Naive thymus-derived CD4-positive, alpha-beta T cell (primary cell): Measurements from ENCODE around the gene ATF7. TPM values are rescaled to one million over a fixed set of nuclear protein-coding genes. Genes with fewer than 3 reads are reported as not detected.

Source experiments
- ATAC-seq: fragments of 150-1000 bp; cut with Tn5 transposase; 2 replicates; pipeline ENCODE4 v1.10.0; 2021; ENCODE audit warnings: mild to moderate bottlenecking, moderate library complexity
- CTCF ChIA-PET: fragments of 350-600 bp; sonication (Branson Sonifier 250); formaldehyde crosslinking; loops from one replicate; lab custom pipeline; 2021; ENCODE audit warnings: antibody characterized with exemption; lab: Charles Lee
- POLR2A ChIA-PET: fragments of 350-600 bp; sonication (Branson Sonifier 250); formaldehyde crosslinking; loops from one replicate; lab custom pipeline; 2021; ENCODE audit warnings: antibody characterized with exemption, inconsistent platforms; lab: Charles Lee
- DNase-seq, 9 donors: peaks; one replicate each; pipeline versions ENCODE4 v3.0.0 to v3.0.0-alpha.2; 2020 to 2022; ENCODE audit warnings: mixed read lengths in 1 of 9
- H3K27ac ChIP-seq: one replicate; pipeline ENCODE4 v1.7.0; 2013; ENCODE audit warnings: mild to moderate bottlenecking, low read depth, low read length, moderate library complexity
- H3K27me3 ChIP-seq, 2 donors: one replicate each; pipeline ENCODE4 v1.7.0; 2013; ENCODE audit warnings: low read length in 2 of 2, mild to moderate bottlenecking in 2 of 2, moderate library complexity in 2 of 2; ENCODE audit not compliant: control insufficient read depth in 2 of 2, insufficient read depth in 2 of 2
- H3K36me3 ChIP-seq, 3 experiments: 1 replicate in 2 of 3; 2 replicates in 1 of 3; pipeline ENCODE4 v1.7.0; 2013; ENCODE audit warnings: low read length in 3 of 3, mild to moderate bottlenecking in 3 of 3, moderate library complexity in 1 of 3; ENCODE audit not compliant: insufficient read depth in 3 of 3, control insufficient read depth in 2 of 3
- H3K4me1 ChIP-seq, 2 donors: one replicate each; pipeline ENCODE4 v1.7.0; 2013; ENCODE audit warnings: low read length in 2 of 2, mild to moderate bottlenecking in 2 of 2, moderate library complexity in 1 of 2; ENCODE audit not compliant: control insufficient read depth in 2 of 2, insufficient read depth in 2 of 2
- H3K4me3 ChIP-seq: 2 replicates; pipeline ENCODE4 v1.7.0; 2013; ENCODE audit warnings: mild to moderate bottlenecking, low read length
- H3K9me3 ChIP-seq, 3 experiments: 1 replicate in 2 of 3; 2 replicates in 1 of 3; pipeline ENCODE4 v1.7.0; 2013; ENCODE audit warnings: low read length in 3 of 3; ENCODE audit not compliant: control insufficient read depth in 2 of 3
- H3K27ac Mint-ChIP-seq, 9 donors: one replicate each; pipeline ENCODE4 v1.8.0; 2020 to 2022; ENCODE audit warnings: mixed read lengths in 9 of 9, mild to moderate bottlenecking in 8 of 9, moderate library complexity in 5 of 9, inconsistent platforms in 2 of 9
- H3K27me3 Mint-ChIP-seq, 5 donors: one replicate each; pipeline ENCODE4 v1.8.0; 2021 to 2022; ENCODE audit warnings: mixed read lengths in 5 of 5, mild to moderate bottlenecking in 1 of 5
- H3K36me3 Mint-ChIP-seq, 5 donors: one replicate each; pipeline ENCODE4 v1.8.0; 2020 to 2022; ENCODE audit warnings: mixed read lengths in 5 of 5, mild to moderate bottlenecking in 3 of 5, inconsistent platforms in 1 of 5
- H3K4me1 Mint-ChIP-seq, 7 donors: one replicate each; pipeline ENCODE4 v1.8.0; 2020 to 2022; ENCODE audit warnings: mixed read lengths in 7 of 7, mild to moderate bottlenecking in 3 of 7, inconsistent platforms in 1 of 7
- H3K4me3 Mint-ChIP-seq, 10 donors: one replicate each; pipeline ENCODE4 v1.8.0; 2020 to 2022; ENCODE audit warnings: mild to moderate bottlenecking in 10 of 10, mixed read lengths in 10 of 10, moderate library complexity in 6 of 10, inconsistent platforms in 2 of 10
- H3K9me3 Mint-ChIP-seq, 11 donors: one replicate each; pipeline ENCODE4 v1.8.0; 2020 to 2022; ENCODE audit warnings: mixed read lengths in 11 of 11, mild to moderate bottlenecking in 4 of 11, inconsistent platforms in 1 of 11, moderate library complexity in 1 of 11
- intact Hi-C, 2 donors: fragments of 100-400 bp; cut with micrococcal nuclease; formaldehyde crosslinking; loops; one replicate each; pipeline ENCODE4 v1.15.1; 2023
- polyA plus RNA-seq, 2 donors: library from polyadenylated mRNA; unstranded; fragments of 300-500 nt; fragmentation: Illumina TruSeq; gene quantifications; one replicate each; pipeline ENCODE4 v1.2.3, GENCODE V29; 2021
- total RNA-seq, 6 experiments: library from RNA in 5 of 6; stranded (reverse) in 5 of 6; gene quantifications; 1 replicate in 5 of 6; 2 replicates in 1 of 6; pipeline ENCODE4 v1.2.3 and lab custom pipeline; 2021 to 2026

ATF7 gene
- total RNA-seq (10 to 100 TPM; 21.9 to 39.5 (median 30.9) TPM), polyA plus RNA-seq (10 to 100 TPM; 14.5 to 14.9 TPM), total RNA-seq (lab: John Stamatoyannopoulos, UW) (14.0 reads per million, percentile 43 among the genes with 10 or more reads in this experiment)

DNA sequence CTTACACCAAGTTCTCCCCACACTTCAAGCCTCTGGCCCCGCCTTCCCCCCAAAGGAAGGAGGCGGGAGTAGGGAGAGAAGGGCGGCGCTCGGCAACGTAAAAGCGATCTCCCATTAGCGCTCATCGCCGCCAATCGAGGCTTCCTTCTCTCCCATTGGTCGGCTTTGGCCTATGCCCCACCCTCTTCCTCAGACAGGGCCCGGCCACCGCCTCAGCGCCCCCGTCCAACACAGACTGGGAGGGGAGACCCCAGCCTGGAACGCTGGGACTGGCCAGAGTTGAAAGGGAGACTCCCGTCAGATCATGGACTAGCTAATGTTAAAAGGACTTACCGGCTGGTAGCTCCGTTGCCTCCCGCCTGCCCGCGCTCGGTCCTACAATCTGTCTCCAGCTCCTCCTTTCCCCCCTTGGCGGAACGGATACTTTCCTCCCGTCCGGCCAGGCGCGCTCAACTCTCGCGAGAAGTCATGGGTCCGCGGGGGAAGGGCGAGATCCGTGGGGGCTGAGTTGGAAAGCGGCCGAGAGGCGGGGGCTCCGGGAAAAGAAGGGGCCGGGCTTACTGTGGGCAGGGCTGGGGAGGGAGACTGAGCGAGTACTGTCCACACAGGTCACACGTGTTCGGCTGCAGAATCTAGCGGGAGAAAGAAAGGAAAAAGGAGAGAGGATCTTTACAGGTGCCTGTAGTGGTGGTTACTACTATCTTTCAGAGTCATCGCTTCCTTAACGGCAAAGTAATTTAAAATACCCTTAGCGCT lies at the start of gene ATF7:
TSS of gene ATF7 (minus strand) at position 437 of the 756 bp plus-strand sequence. CDS start 25,382 bp downstream, outside the sequence.
- Histone ChIP-seq H3K27me3 (no peaks in the 10 kb centered on the region), H3K4me3 (peak within 1 kb of the TSS; percentile 92), H3K9me3 (no peaks in the 10 kb centered on the region), H3K4me1 (peaks cover 20 to 32% of the 10 kb centered on the region in 2 donors), H3K27ac (peak within 1 kb of the TSS; percentile 83), H3K36me3 (no peaks in the 10 kb centered on the region)
- H3K4me1 Mint-ChIP-seq: peaks cover 30 to 55% (median 49%) of the 10 kb centered on the region in 7 donors
- ChIA-PET POLR2A (interaction anchor here (1.2 to 2.2 kb wide), 3 partner anchors 49 to 125 kb away, joined by 6 to 10 read pairs (median 8); partner anchors contain the start of genes ATP5MC2 and TARBP2), CTCF (interaction anchor here (1.0 kb wide), 1 partner anchor 50 kb away, joined by 4 read pairs; the partner anchor contains the start of gene ATP5MC2)
- H3K9me3 Mint-ChIP-seq: no peaks in the 10 kb centered on the region
- peak; percentile 95 to 100 (median 99) for DNase-seq
- intact Hi-C loops: loop anchor here (1.0 to 5.0 kb wide), 14 partner anchors 8 to 654 kb away; partner anchors contain the start of genes ATP5MC2 (in 2 of the 2), CALCOCO1 (in 2 of the 2), EIF4B (in 2 of the 2) and SP1 (in 2 of the 2)
- H3K4me3 Mint-ChIP-seq: peak within 1 kb of the TSS; percentile 97 to 100 (median 98)
- peak; percentile 97 for ATAC-seq
- H3K36me3 Mint-ChIP-seq: peaks cover 0 to 3% (median 0%) of the 10 kb centered on the region in 5 donors
- H3K27ac Mint-ChIP-seq: peak within 1 kb of the TSS; percentile 95 to 99 (median 97)
- peaks cover 0 to 6% (median 0%) of the 10 kb centered on the region in 5 donors for H3K27me3 Mint-ChIP-seq

DNA sequence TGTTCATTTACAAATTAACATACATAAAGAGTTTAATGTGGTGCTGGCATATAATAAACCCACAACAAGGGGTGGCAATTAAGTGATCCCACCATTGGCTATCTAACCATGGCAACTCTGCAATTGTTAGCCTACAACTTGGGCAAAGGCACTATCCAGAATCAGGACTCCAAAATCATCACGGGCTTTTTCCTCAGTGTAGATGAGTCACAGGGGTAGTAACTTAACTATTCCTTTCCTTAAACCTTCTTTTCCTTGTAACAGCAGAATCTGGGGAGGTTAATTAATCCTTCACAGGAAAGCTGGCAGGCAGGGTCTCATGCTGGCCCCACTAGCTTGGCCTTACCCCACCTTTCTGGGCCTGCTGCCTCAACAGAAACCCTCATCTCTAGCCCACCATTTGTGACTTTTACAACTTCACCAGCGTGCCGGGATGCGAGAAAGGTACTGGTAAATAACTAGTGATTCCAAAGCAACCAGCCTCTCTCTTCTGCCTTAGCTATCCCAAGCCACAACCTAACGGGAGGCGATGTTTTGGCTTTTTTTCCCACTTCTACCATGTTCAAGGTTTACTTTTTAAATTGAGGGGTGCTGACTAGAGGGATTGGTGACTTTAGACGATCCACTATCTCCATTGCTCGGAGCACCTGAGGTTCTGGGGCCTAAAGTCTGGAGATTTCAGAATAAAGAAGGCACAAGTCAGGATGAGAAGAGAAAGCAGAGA lies 49.0 kb upstream of the ATF7 start:
- ATAC-seq: no peak
- intact Hi-C loops: loop anchor here in 1 of 2 donors (5.0 kb wide), 1 partner anchor 378 kb away; the partner anchor contains the start of genes MYG1 and PFDN5
- H3K4me1 ChIP-seq: peaks cover 7 to 21% of the 10 kb centered on the region in 2 donors
- CTCF ChIA-PET: interaction anchor here (0.6 to 4.6 kb wide), 18 partner anchors 11 to 380 kb away, joined by 3 to 37 read pairs (median 4); partner anchors contain the start of gene PFDN5
- no peaks in the 10 kb centered on the region for H3K9me3 ChIP-seq
- no peak for DNase-seq
- peaks cover 0 to 18% (median 9%) of the 10 kb centered on the region in 5 donors for H3K36me3 Mint-ChIP-seq
- POLR2A ChIA-PET: interaction anchor here (0.6 to 2.5 kb wide), 16 partner anchors 15 to 669 kb away, joined by 3 to 10 read pairs (median 4); partner anchors contain the start of genes ATF7, EIF4B and TARBP2
- H3K27ac ChIP-seq: peak overlapping the region; percentile 76
- H3K36me3 ChIP-seq: peaks cover 7 to 31% (median 12%) of the 10 kb centered on the region in 3 experiments
- H3K27ac Mint-ChIP-seq: peak overlapping the region; percentile 91 to 98 (median 95)
- peak overlapping the region; percentile 64 for H3K4me3 ChIP-seq
- H3K9me3 Mint-ChIP-seq: no peaks in the 10 kb centered on the region
- H3K4me3 Mint-ChIP-seq: peak overlapping the region; percentile 91 to 99 (median 94)
- H3K27me3 Mint-ChIP-seq: peaks cover 14 to 33% (median 21%) of the 10 kb centered on the region in 5 donors
- peaks cover 23 to 41% (median 32%) of the 10 kb centered on the region in 7 donors for H3K4me1 Mint-ChIP-seq
- H3K27me3 ChIP-seq: no peaks in the 10 kb centered on the region

DNA sequence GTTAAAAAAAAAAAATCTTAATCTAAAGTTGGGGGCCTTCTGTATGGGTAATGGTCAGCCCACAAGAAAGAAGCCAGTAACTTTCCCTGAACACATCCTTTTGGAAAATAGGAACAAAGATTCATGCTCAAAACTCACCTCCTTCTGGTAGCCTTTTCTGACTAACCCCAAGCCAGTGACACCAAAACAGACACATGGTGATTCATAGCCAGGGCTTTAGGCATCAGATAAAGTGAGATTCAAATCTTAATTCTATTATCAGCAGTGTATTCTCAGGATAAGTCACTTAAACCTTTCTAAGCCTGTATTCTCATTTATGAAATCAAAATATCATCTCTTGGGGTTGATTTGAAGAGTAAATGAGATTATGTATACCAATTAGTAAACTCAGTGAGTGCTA lies 44.8 kb upstream of the ATF7 start:
- ATAC-seq: no peak
- Histone ChIP-seq H3K9me3 (no peaks in the 10 kb centered on the region), H3K4me1 (peaks cover 7 to 9% of the 10 kb centered on the region in 2 donors), H3K27ac (no peak overlapping the region), H3K4me3 (no peak overlapping the region), H3K27me3 (no peaks in the 10 kb centered on the region), H3K36me3 (peaks cover 23 to 71% (median 26%) of the 10 kb centered on the region in 3 experiments)
- CTCF ChIA-PET: no interaction called here
- DNase-seq: no peak
- H3K27me3 Mint-ChIP-seq: peaks cover 0 to under 1% (median 0%) of the 10 kb centered on the region in 5 donors
- H3K27ac Mint-ChIP-seq: peak overlapping the region in 2 of 9 donors; percentile 2 to 30
- H3K9me3 Mint-ChIP-seq: no peaks in the 10 kb centered on the region
- intact Hi-C loops: no loop called here
- H3K36me3 Mint-ChIP-seq: peaks cover 3 to 33% (median 20%) of the 10 kb centered on the region in 5 donors
- POLR2A ChIA-PET: no interaction called here
- no peak overlapping the region for H3K4me3 Mint-ChIP-seq
- H3K4me1 Mint-ChIP-seq: peaks cover 21 to 43% (median 32%) of the 10 kb centered on the region in 7 donors

DNA sequence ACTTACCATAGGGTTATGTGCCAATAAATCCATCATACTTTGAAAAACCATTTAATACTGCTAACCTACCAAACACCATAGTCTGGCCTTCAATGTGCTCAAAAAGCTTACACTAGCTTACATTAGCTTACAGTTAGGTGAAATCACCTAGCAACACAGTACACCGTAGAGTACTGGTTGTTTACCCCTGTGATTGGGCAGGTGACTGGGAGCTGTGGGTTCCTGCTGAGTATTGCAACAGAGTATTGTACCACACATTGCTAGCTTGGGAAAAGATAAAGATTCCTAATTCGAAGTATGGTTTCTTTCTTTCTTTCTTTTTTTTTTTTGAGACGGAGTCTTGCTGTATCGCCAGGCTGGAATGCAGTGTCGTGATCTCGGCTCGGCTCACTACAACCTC lies 44.1 kb upstream of the ATF7 start:
- peaks cover 5 to 6% of the 10 kb centered on the region in 2 donors for H3K4me1 ChIP-seq
- Mint-ChIP-seq H3K27me3 (no peaks in the 10 kb centered on the region), H3K4me1 (peaks cover 16 to 37% (median 27%) of the 10 kb centered on the region in 7 donors), H3K27ac (no peak overlapping the region), H3K9me3 (no peaks in the 10 kb centered on the region), H3K36me3 (peaks cover 4 to 39% (median 27%) of the 10 kb centered on the region in 5 donors), H3K4me3 (no peak overlapping the region)
- no peaks in the 10 kb centered on the region for H3K9me3 ChIP-seq
- ChIA-PET POLR2A (no interaction called here), CTCF (interaction anchor here (1.2 kb wide), 1 partner anchor 127 kb away, joined by 6 read pairs; no protein-coding TSS in a partner anchor)
- H3K36me3 ChIP-seq: peaks cover 26 to 78% (median 28%) of the 10 kb centered on the region in 3 experiments
- H3K4me3 ChIP-seq: no peak overlapping the region
- H3K27me3 ChIP-seq: no peaks in the 10 kb centered on the region
- no peak overlapping the region for H3K27ac ChIP-seq
- DNase-seq: no peak
- ATAC-seq: no peak
- intact Hi-C loops: no loop called here

DNA sequence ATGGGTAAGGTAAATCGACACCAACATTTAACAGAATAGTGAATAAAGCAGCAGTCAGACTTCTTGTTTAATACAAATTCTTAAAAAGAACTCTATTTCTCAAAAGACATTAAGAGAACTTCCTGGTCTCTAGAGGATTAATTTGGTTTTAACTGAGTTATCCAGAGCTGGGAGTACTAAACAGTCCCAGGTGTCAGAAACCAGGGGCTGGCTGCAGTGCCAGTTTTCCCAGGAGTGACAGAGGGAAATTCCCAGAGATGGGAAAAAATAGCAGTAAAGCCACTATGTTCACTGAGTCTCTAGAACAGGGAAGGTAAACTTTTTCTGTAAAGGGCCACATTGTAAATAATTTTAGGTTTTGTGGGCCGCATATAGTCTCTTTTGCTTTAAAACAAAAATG lies 40.9 kb upstream of the ATF7 start:
- H3K27me3 ChIP-seq: no peaks in the 10 kb centered on the region
- Mint-ChIP-seq H3K27ac (no peak overlapping the region), H3K36me3 (peaks cover 14 to 47% (median 37%) of the 10 kb centered on the region in 5 donors), H3K9me3 (no peaks in the 10 kb centered on the region), H3K4me3 (no peak overlapping the region), H3K4me1 (peaks cover 5 to 14% (median 9%) of the 10 kb centered on the region in 7 donors), H3K27me3 (no peaks in the 10 kb centered on the region)
- CTCF ChIA-PET: no interaction called here
- no peaks in the 10 kb centered on the region for H3K4me1 ChIP-seq
- intact Hi-C loops: no loop called here
- no peak overlapping the region for H3K4me3 ChIP-seq
- ATAC-seq: no peak
- H3K27ac ChIP-seq: no peak overlapping the region
- POLR2A ChIA-PET: no interaction called here
- no peak for DNase-seq
- no peaks in the 10 kb centered on the region for H3K9me3 ChIP-seq
- peaks cover 29 to 87% (median 35%) of the 10 kb centered on the region in 3 experiments for H3K36me3 ChIP-seq

DNA sequence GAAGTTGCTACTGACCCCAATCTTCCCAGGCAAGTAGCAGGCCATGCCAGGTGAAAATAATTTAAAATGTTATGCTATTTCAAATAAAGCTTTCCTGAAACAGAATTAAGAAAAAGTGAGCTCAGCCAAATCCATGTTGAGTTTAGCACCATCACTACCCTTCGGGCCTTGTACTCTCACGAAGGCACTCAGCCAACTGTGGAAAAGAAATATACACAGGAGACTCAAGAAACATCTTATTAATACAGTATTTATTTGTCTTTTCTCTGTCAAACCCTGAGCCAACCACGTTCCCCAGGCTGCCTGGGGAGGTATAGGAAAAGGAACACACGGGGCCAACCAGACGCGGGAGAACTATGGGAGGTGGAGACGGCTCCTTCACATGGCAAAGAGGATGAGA lies 38.8 kb upstream of the ATF7 start:
- DNase-seq: no peak
- Mint-ChIP-seq H3K36me3 (peaks cover 10 to 36% (median 31%) of the 10 kb centered on the region in 5 donors), H3K4me3 (no peak overlapping the region), H3K4me1 (peaks cover 0 to 4% (median under 1%) of the 10 kb centered on the region in 7 donors), H3K9me3 (no peaks in the 10 kb centered on the region), H3K27ac (peak overlapping the region in 1 of 9 donors; percentile 4), H3K27me3 (no peaks in the 10 kb centered on the region)
- intact Hi-C loops: no loop called here
- ChIA-PET POLR2A (no interaction called here), CTCF (interaction anchor here (1.1 kb wide), 1 partner anchor 81 kb away, joined by 3 read pairs; no protein-coding TSS in a partner anchor)
- Histone ChIP-seq H3K36me3 (peaks cover 21 to 69% (median 21%) of the 10 kb centered on the region in 3 experiments), H3K27ac (no peak overlapping the region), H3K4me1 (no peaks in the 10 kb centered on the region), H3K9me3 (no peaks in the 10 kb centered on the region), H3K27me3 (no peaks in the 10 kb centered on the region), H3K4me3 (no peak overlapping the region)
- ATAC-seq: no peak
